Measurements from ENCODE around the gene NDUFV2.

NDUFV2 gene

DNA sequence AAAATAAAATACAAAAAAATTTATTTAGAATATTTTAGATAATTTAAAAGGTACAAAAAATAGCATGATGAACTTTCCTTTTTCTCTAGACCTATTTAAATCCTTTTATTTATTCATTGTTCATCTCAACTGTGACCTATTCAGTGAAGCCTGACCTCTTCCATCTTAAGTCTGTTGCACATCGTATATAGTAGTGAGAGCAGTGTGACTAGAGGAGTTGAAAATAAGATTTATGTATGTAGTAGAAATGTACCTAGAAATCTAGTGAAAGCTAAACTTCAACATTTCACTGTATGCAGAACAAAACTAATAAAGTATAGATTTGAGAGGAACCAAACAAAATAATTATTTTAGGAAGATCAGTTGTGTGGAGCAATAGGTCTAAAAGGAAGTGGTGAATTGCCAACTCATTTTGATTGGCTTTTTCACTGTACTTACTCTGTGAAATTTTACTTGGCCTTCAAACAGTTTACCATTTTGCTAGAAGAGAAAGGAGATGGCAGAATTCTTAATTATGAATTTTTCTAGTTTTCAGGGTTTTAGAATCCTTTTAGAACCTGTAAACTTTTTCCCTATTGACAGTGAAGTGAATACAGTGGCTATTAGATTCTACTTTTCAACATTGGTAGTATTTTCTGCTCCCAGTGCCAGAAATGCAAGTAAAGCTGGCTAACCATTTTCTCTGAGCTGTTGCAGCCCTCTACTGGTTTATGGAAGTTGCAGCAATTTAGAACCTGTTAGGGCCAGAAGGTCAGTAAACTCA is 45.1 kb downstream of the NDUFV2 start:
- TF ChIP-seq, protein P1, sequence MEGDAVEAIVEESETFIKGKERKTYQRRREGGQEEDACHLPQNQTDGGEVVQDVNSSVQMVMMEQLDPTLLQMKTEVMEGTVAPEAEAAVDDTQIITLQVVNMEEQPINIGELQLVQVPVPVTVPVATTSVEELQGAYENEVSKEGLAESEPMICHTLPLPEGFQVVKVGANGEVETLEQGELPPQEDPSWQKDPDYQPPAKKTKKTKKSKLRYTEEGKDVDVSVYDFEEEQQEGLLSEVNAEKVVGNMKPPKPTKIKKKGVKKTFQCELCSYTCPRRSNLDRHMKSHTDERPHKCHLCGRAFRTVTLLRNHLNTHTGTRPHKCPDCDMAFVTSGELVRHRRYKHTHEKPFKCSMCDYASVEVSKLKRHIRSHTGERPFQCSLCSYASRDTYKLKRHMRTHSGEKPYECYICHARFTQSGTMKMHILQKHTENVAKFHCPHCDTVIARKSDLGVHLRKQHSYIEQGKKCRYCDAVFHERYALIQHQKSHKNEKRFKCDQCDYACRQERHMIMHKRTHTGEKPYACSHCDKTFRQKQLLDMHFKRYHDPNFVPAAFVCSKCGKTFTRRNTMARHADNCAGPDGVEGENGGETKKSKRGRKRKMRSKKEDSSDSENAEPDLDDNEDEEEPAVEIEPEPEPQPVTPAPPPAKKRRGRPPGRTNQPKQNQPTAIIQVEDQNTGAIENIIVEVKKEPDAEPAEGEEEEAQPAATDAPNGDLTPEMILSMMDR (IDR thresholded peaks at IDR 0.05; ENCODE audit: insufficient read depth, low read depth, low read length, missing control alignments) = peak; percentile 84
- peak; percentile 74 for DNase-seq (ENCODE audit: low read depth)
- H3K4me3 ChIP-seq (ENCODE audit: low read length) = no peak overlapping the region

DNA sequence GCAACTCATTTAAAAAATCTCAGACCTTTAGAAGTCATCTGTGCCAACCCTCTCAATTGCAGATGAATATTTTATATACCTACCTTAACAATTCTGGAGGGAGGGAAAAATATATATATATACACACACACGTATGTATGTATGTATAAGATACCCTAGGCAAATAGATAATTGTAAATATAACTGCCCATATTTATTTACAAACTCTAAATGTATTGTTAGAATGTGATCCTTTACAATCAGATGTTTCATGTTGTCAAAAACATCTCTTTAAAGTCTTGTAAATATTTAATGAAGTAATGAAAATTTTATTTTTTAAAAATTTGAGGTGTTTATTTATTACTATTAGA is 45.7 kb downstream of the NDUFV2 start:
- TF ChIP-seq, protein P1 (IDR thresholded peaks at IDR 0.05; ENCODE audit: insufficient read depth, low read depth, low read length, missing control alignments) = no peak
- no peak overlapping the region for H3K4me3 ChIP-seq (ENCODE audit: low read length)
- no peak for DNase-seq (ENCODE audit: low read depth)

- no peak for DNase-seq (ENCODE audit: low read depth)
- TF ChIP-seq, protein P1 (IDR thresholded peaks at IDR 0.05; ENCODE audit: insufficient read depth, low read depth, low read length, missing control alignments) = no peak
- no peak overlapping the region for H3K4me3 ChIP-seq (ENCODE audit: low read length)
These were observed 47.6 kb downstream of the NDUFV2 start for GRCh38 chr18:9150121-9150520.

DNA sequence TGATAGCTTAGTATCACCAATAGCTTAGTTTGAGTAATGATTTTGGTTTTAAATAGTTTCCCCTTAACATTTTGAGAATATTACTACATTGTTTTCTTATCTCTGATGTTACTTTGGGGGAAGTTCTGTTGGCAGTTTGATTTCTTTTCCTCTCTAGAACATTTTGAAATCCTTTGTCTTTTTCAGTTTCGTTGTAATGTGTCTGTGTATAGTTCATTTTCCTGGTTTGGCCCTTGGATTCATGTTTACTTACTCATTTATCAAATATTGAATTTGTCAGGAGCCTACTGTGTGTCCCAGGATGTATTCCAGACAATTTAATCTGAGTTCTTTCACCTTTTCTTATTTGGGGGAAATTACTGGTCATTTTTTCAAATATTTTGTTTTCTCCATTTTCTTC is 50.8 kb downstream of the NDUFV2 start:
- H3K4me3 ChIP-seq (ENCODE audit: low read length) = no peak overlapping the region
- no peak for DNase-seq (ENCODE audit: low read depth)
- TF ChIP-seq, protein P1 (IDR thresholded peaks at IDR 0.05; ENCODE audit: insufficient read depth, low read depth, low read length, missing control alignments) = no peak

DNA sequence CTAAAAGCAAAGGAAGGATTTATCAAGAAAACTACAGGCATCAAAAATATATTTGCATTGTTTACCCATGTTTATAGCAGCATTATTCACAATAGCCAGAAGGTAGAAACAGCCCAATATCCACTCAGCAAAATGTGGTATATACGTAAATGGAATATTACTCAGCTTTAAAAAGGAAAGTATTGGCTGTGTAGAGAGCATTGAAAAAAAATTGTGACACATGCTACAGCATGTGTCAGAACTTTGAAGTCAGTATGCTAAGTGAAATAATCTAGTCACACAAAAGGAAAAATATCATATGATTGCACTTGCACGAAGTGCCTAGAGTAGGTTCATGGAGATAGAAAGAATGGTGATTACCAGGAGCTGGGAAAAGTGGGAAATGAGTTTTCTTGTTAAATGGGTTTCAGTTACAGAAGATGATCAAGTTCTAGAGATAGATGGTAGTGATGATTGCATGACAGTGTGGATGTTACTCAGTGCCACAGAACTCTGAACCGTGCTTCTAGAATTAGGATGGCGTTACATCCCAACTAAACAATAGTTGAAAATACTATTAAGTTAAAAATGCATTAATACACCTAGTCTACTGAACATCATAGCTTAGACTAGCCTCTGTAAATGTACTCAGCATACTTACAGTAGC is 54.2 kb downstream of the NDUFV2 start:
- no peak for DNase-seq (ENCODE audit: low read depth)
- H3K4me3 ChIP-seq (ENCODE audit: low read length) = no peak overlapping the region
- TF ChIP-seq, protein P1 (IDR thresholded peaks at IDR 0.05; ENCODE audit: insufficient read depth, low read depth, low read length, missing control alignments) = no peak

DNA sequence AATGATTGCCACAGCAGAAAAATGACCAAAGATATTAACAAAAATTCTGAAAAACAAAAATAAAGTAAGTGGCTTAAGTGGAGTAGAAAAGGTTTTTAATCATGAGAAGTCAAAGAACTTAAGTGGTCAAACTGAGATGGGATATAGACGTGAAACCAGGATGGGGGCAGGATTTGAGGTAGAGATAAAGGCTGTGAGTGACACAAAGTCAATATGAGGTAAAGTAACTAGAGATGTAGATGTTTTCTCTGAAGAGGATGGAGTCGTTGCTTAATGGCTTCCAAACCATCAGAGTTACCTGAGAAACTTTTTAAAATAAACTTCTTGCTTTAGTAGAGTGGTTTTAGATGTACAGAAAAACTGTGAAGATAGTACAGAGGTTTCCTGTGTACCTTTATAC is 55.3 kb downstream of the NDUFV2 start:
- H3K4me3 ChIP-seq (ENCODE audit: low read length) = no peak overlapping the region
- no peak for DNase-seq (ENCODE audit: low read depth)
- TF ChIP-seq, protein P1 (IDR thresholded peaks at IDR 0.05; ENCODE audit: insufficient read depth, low read depth, low read length, missing control alignments) = no peak

All from epithelial cell of esophagus (primary cell).